HG03432 (cell line): ENCODE data around the gene PACC1.
"Not testable (repeated sequence)": the region's sequence is repeated elsewhere in the genome, so short reads cannot be mapped to it uniquely, and the experiment has no call there.

Experiments used
- ATAC-seq: cut with Tn5 transposase; IDR thresholded peaks from one replicate; pipeline ENCODE4 v1.9.1; 2021; ENCODE audit warnings: mild to moderate bottlenecking, moderate library complexity; ENCODE audit not compliant: unreplicated experiment

The PACC1 gene

GRCh38 chr1:212397171-212397570, 17.5 kb downstream of the PACC1 start:
- no peak for ATAC-seq

- ATAC-seq = no peak
These were observed 18.0 kb downstream of the PACC1 start for GRCh38 chr1:212396638-212397037.

- ATAC-seq = not testable (repeated sequence)
These were observed 18.8 kb downstream of the PACC1 start for GRCh38 chr1:212395678-212396437.

- no peak for ATAC-seq
These were observed 25.5 kb downstream of the PACC1 start for GRCh38 chr1:212388985-212389716.

GRCh38 chr1:212386029-212386428, 28.7 kb downstream of the PACC1 start:
- ATAC-seq = no peak

GRCh38 chr1:212381397-212382035, 33.2 kb downstream of the PACC1 start:
- ATAC-seq = no peak

- ATAC-seq = no peak
These were observed 35.3 kb downstream of the PACC1 start for GRCh38 chr1:212379366-212379765.

GRCh38 chr1:212377644-212378043, 37.0 kb downstream of the PACC1 start:
- no peak for ATAC-seq

GRCh38 chr1:212375986-212376385, 38.7 kb downstream of the PACC1 start:
- ATAC-seq = no peak

GRCh38 chr1:212368073-212368484, 46.6 kb downstream of the PACC1 start:
- ATAC-seq = peak; percentile 79

GRCh38 chr1:212367474-212368072, 47.1 kb downstream of the PACC1 start:
- no peak for ATAC-seq

GRCh38 chr1:212366901-212367300, 47.8 kb downstream of the PACC1 start:
- no peak for ATAC-seq

- no peak for ATAC-seq
These were observed 49.7 kb downstream of the PACC1 start for GRCh38 chr1:212364985-212365384.

GRCh38 chr1:212359794-212360479, 54.7 kb downstream of the PACC1 start:
- no peak for ATAC-seq

- ATAC-seq = no peak
These were observed 59.3 kb downstream of the PACC1 start for GRCh38 chr1:212355230-212355969.

- ATAC-seq = no peak
These were observed 60.2 kb downstream of the PACC1 start for GRCh38 chr1:212354464-212354863.

GRCh38 chr1:212353181-212353580, 61.5 kb downstream of the PACC1 start:
- no peak for ATAC-seq

- no peak for ATAC-seq
These were observed 62.9 kb downstream of the PACC1 start for GRCh38 chr1:212351588-212352362.

GRCh38 chr1:212346601-212347000, 68.1 kb downstream of the PACC1 start:
- no peak for ATAC-seq
